GM21619 (cell line): ENCODE measurements around the gene ADARB1.

Experiments used
- ATAC-seq: cut with Tn5 transposase; IDR thresholded peaks from one replicate; pipeline ENCODE4 v1.9.1; 2021; ENCODE audit not compliant: unreplicated experiment

The ADARB1 gene

DNA sequence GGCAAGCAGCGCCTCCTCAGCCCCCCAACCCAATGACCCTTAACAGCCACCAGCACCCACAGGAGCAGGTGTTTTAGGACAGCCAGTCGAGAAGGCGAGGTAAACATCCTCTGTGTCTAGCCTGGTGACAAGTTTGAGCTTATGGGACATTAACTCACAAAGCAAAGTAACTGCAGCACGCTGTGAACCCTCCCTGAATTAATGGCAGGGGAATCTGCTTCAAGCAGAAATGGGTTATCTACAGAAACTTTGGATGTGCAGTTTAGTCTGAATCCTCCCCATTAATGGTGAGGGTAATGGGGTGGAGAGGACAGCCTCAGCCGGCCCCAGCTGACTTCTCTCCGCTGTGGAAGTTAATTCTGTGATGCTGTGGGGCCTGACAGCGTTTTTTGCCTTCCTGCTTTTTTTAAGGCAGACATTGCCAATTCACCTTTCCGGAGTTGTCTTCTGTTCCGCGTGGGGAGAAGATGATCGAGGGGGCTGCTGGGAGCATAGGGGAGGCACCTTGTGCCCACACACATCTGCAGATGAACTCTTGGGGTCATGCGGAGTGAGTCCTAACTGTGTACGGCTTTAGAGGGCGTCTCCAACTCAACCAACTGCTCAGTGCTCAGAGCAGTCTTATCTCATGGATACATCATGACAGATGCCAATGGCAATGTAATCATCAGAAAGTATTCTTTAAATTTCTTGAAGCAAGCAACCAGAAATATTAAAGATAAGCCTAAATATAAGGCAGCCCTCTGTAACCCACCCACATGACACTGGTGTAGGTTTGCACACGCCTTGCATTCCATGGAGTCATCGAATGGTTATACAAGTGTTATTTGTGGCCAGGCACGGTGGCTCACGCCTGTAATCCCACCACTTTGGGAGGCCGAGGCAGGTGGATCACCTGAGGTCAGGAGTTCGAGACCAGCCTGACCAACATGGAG, 172.3 kb downstream of the ADARB1 start:
- no peak for ATAC-seq

DNA sequence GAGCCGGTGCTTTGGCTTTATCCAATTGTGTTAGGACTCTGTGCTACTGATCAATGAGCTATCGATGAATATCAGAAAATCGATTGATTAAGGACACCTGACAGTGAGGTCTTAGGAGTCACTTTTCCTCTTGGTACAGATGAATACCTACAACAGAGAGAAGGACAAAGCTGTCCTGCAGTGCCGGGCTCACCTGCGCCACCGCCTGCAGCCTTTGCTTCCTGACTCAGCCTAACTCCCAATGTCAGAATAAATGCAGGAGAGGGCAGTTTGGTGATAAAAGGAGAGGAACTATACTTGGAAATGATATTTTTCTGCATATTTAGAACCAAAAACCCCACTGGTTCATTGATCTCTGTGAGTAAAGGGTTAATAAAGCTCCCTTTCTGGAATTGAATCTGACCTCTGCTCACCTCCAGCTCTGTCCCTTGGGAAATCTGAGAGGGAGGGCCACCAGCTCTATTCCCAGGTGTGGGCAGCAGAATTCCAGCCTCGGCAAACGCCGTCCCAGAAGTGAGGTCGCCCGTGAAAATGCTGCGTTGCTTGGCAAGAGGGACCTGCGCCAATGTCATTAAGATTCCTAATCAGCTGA, 174.0 kb downstream of the ADARB1 start:
- ATAC-seq: no peak

- no peak for ATAC-seq
Measured at GRCh38 chr21:45248893-45249381, 174.6 kb downstream of the ADARB1 start.

GRCh38 chr21:45249626-45250025, 175.2 kb downstream of the ADARB1 start:
- ATAC-seq: no peak

- no peak for ATAC-seq
Measured at GRCh38 chr21:45250272-45250671, 175.9 kb downstream of the ADARB1 start.

DNA sequence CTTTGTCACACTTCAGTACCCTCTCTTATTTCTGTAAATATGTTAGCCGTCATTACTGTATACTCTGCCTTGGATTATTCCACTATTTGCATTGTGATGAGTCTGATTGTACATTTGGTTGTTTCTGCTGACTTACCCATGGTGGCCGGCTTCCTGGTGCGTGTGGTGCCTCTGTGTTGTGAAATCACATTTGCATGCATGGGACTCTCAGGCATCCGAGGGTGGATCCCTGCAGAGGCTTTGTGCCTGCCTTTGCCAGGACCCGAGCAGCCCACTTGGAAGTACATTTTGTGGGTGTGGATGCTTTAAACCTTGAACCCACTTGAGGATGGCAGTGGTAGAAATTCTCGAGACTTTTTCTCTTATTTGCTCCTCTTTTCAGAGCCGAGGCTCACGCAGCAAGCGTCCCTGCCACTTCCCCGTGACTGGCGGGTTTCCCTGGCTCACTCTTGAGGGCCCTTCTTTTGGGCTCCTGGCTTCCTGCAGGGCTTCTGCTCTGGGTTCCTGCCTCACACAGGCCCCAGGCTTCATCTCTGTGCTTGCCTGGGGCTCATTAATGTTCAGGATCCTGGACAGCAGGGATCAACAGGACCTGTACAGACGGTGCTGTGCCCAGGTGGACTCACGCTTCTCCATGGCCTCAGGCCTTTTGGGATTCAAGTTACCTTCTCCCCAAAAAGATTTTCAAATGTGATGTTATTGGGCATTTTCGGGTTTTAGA, 176.7 kb downstream of the ADARB1 start:
- ATAC-seq: no peak

DNA sequence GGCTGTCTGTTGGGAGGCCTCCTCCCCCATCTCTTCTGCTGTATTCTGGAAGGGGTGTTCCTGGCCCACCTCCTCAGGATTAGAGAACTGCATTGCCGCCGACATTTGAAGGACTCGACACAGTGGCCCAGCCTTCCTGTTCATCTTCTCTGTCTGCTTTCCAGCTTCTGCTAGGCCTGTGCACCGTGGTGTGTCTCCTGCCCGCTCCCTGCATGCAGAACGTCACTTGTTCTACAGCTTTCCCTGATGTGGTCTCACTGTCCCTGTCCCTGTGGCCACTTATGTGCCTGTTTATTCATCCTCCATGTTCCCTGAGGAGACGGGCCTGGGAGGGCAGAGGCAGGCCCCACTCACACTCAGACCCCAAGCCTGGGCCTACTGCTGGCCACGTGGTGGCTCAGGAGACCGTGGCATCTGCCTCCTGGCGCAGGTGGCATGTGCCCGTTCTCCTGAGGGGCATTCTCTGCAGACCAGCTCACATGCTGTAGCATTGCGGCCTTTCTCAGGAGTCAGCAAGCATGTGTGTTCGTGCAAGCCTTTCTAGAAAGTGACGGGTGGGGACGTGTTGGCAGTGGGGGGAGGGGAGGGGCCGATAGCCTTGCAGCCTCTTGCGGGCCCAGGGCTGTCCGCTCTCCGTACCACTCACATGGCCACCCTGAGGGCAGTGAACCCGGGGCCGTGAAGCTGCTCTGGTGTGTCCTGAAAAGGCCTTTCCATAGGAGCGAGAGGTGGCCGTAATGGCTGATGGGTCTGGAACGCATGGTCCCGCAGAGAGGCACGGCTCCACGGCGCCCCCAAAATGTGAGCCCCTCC, 177.5 kb downstream of the ADARB1 start:
- ATAC-seq: no peak

DNA sequence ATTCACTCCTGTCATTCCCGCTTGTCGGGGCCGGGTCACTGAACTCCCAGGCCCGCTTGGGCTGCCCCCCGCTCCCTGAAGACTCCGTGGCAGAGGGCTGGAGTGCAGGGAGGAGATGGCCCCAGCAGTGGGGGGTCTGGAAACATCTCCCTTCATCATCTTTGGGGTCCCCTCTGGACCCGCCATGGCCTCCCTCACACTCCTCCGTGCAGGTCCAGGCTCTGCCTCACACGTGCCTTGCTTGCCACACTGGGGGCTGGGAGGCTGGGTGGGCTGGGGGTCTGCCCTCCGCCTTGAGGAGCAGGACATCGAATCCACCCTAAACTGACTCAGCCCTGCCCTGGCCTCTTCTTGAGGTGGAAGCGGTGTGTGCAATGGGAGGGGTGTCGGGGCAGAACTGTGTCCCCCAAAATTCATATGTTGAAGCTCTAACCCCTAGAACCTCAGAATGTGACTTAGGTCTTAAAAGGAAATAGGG, 178.1 kb downstream of the ADARB1 start:
- no peak for ATAC-seq

DNA sequence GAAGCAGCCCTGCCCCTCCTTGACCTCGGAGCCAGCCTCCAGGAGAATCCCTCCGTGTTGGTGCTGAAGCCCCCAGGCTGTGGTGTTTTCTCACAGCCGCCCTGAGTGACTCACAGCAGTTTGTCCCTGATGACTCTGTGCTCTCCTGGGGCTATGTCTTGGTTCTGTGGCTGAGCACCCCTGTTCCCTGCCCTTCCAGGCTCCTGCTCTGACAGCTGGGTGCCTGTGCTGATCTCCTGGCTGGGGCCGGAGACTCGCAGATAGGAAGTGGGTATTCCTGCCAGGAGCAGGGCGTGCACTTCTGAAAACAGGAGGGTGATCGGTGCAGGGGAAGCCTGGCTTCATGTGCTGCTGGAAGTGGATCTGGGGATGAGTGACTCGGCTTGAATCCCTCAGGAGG, 178.8 kb downstream of the ADARB1 start:
- no peak for ATAC-seq

DNA sequence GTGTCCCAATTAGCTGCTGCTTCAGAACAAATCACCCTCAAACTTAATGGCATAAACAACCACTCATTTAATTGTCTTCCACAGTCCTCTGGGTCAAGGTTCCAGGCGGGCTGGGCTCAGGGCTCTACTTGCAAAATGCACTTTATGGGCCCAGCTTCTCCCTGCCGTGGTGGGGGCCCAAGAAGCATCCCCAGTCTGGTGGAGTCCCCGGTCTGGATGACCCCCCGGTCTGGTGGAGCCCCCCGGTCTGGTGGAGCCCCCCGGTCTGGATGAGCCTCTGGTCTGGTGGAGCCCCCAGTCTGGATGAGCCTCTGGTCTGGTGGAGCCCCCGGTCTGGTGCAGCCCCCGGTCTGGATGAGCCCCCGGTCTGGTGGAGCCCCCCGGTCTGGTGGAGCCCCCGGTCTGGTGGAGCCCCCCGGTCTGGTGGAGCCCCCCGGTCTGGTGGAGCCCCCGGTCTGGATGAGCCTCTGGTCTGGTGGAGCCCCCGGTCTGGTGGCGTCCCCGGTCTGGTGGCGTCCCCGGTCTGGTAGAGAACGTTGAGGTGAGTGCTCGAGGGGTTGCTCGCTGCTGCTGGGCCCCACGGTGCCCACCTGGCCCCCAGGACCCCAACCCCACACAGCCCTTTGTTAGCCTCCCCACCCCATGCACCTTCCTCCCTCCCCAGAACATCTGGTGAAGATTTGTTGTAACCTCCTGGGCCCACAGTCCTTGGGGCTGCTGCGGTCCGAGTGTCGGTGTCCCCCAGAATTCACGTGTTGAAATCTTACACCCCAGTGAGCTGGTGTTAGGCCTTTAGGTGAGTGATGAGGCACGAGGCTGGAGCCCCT, 179.5 kb downstream of the ADARB1 start:
- ATAC-seq: no peak

DNA sequence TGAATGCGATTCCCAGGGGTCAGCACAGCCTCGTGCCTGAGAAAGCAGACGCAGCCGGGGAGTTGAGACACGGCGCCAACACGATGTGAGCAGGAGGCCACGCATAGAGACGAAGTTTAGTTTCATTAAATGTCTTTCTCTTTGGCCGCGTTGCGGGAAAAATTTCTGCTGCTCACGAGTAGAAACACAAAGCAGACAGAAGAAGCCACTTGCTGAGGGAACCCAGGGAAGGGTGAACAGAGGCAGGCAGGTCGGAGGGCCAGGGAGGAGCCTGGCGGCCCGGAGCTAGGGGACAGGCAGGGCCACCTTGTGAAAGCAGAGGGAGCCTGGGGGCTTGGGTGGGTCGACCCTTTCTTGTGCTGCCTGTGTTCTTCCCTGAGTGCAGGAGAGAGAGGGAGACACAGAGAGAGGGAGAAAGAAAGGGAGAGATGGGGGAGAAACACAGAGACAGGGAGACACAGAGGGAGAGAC, 180.1 kb downstream of the ADARB1 start:
- no peak for ATAC-seq

DNA sequence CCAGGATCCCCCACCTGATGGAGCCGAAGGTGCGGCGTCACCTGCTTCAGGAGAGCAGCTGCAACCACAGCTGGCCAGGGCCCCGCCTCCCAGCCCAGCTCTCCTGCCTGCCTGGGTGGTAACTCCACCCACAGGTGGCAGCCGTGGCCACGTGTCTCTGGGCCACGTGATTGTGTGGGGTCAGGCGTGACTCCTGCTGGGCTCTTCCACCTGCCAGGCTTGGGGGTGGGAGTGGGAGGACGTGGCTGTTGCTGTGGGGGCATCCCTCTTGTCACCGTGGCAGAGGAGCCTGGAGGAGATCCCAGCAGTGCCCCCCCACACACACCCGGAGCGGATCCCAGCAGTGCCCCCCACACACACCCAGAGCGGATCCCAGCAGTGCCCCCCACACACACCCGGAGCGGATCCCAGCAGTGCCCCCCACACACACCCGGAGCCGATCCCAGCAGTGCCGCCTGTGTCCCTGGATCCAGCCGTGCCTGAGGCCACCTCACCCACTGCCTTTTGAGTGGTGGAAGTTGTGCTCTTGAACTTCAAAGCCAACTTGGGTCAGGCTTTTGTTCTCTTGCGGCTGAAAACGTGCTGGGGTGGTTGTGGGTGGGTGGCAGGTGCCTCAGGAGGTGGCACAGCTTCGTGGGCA, 181.1 kb downstream of the ADARB1 start:
- no peak for ATAC-seq

GRCh38 chr21:45256021-45256911, 181.9 kb downstream of the ADARB1 start:
- ATAC-seq: no peak

DNA sequence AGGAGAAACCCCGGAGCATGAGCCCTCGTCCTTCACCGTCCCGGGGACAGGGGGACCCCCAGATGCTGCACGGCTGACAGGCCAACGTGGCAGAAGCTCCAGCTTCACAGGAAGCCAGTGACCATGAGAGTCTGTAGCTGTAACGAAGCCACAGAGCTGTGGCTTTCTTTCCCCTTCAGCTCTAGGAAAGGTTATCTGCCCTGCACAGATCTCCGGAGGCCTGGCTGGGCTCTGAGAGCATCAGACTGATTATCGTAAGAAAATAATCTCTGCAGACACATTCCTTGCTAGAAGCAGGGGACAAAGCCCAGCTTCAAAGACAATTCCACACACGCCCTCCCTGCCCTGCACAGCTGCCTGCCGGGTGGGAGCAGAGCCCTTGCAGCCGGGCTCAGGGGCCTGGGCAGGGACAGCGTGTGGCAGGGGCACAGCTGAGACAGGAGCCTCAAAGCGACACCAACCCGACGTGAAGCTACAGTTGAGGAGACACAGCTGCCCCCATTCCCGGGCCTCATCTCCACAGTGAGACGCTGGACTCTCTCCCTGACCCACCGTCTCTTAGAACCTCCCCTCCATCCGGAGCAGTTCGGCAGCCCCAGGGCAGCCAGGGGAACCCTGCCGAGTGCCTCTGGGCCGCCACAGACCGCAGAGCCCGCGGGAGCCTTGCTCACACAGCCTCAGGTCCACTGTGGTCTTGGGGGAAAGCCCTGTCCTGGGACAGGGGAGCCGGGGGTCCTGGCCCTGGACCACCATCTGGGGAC, 182.7 kb downstream of the ADARB1 start:
- ATAC-seq: no peak

GRCh38 chr21:45257673-45258341, 183.4 kb downstream of the ADARB1 start:
- no peak for ATAC-seq

GRCh38 chr21:45258466-45258865, 184.1 kb downstream of the ADARB1 start:
- ATAC-seq: no peak
